ENCODE results near the gene IMPDH2.

IMPDH2 gene

GRCh38 chr3:49057268-49057667 is 28.1 kb upstream of the IMPDH2 start:
- Histone ChIP-seq H3K36me3 (ENCODE audit: low read depth) (peaks cover 69% of the 10 kb centered on the region), H3K27ac (ENCODE audit: poor library complexity, severe bottlenecking) (no peak overlapping the region), H3K4me1 (ENCODE audit: insufficient read depth, poor library complexity, severe bottlenecking) (no peaks in the 10 kb centered on the region), H3K27me3 (ENCODE audit: insufficient read depth, poor library complexity, severe bottlenecking) (no peaks in the 10 kb centered on the region), H3K9me3 (ENCODE audit: severe bottlenecking) (no peaks in the 10 kb centered on the region), H3K4me3 (ENCODE audit: severe bottlenecking) (no peak overlapping the region)
- TF ChIP-seq, protein P1, sequence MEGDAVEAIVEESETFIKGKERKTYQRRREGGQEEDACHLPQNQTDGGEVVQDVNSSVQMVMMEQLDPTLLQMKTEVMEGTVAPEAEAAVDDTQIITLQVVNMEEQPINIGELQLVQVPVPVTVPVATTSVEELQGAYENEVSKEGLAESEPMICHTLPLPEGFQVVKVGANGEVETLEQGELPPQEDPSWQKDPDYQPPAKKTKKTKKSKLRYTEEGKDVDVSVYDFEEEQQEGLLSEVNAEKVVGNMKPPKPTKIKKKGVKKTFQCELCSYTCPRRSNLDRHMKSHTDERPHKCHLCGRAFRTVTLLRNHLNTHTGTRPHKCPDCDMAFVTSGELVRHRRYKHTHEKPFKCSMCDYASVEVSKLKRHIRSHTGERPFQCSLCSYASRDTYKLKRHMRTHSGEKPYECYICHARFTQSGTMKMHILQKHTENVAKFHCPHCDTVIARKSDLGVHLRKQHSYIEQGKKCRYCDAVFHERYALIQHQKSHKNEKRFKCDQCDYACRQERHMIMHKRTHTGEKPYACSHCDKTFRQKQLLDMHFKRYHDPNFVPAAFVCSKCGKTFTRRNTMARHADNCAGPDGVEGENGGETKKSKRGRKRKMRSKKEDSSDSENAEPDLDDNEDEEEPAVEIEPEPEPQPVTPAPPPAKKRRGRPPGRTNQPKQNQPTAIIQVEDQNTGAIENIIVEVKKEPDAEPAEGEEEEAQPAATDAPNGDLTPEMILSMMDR (IDR thresholded peaks at IDR 0.05; ENCODE audit: poor library complexity, severe bottlenecking) = no peak
- ATAC-seq (ENCODE audit: low read depth) = no peak
- DNase-seq (ENCODE audit: low spot score) = no peak

GRCh38 chr3:49054344-49054862 is 25.2 kb upstream of the IMPDH2 start:
- DNase-seq (ENCODE audit: low spot score) (no peak), ATAC-seq (ENCODE audit: low read depth) (no peak)
- TF ChIP-seq, protein P1 (IDR thresholded peaks at IDR 0.05; ENCODE audit: poor library complexity, severe bottlenecking) = no peak
- Histone ChIP-seq H3K27ac (ENCODE audit: poor library complexity, severe bottlenecking) (no peak overlapping the region), H3K36me3 (ENCODE audit: low read depth) (peaks cover 71% of the 10 kb centered on the region), H3K9me3 (ENCODE audit: severe bottlenecking) (no peaks in the 10 kb centered on the region), H3K4me1 (ENCODE audit: insufficient read depth, poor library complexity, severe bottlenecking) (no peaks in the 10 kb centered on the region), H3K4me3 (ENCODE audit: severe bottlenecking) (no peak overlapping the region), H3K27me3 (ENCODE audit: insufficient read depth, poor library complexity, severe bottlenecking) (no peaks in the 10 kb centered on the region)

GRCh38 chr3:49053543-49053942 is 24.3 kb upstream of the IMPDH2 start:
- TF ChIP-seq, protein P1 (IDR thresholded peaks at IDR 0.05; ENCODE audit: poor library complexity, severe bottlenecking) = no peak
- peaks cover 75% of the 10 kb centered on the region for H3K36me3 ChIP-seq (ENCODE audit: low read depth)
- no peaks in the 10 kb centered on the region for H3K4me1 ChIP-seq (ENCODE audit: insufficient read depth, poor library complexity, severe bottlenecking)
- H3K4me3 ChIP-seq (ENCODE audit: severe bottlenecking) = no peak overlapping the region
- H3K9me3 ChIP-seq (ENCODE audit: severe bottlenecking) = no peaks in the 10 kb centered on the region
- no peaks in the 10 kb centered on the region for H3K27me3 ChIP-seq (ENCODE audit: insufficient read depth, poor library complexity, severe bottlenecking)
- ATAC-seq (ENCODE audit: low read depth) (no peak), DNase-seq (ENCODE audit: low spot score) (no peak)
- no peak overlapping the region for H3K27ac ChIP-seq (ENCODE audit: poor library complexity, severe bottlenecking)

- H3K4me1 ChIP-seq (ENCODE audit: insufficient read depth, poor library complexity, severe bottlenecking) = no peaks in the 10 kb centered on the region
- ATAC-seq (ENCODE audit: low read depth) (no peak), DNase-seq (ENCODE audit: low spot score) (no peak)
- no peaks in the 10 kb centered on the region for H3K9me3 ChIP-seq (ENCODE audit: severe bottlenecking)
- H3K36me3 ChIP-seq (ENCODE audit: low read depth) = peaks cover 74% of the 10 kb centered on the region
- H3K27ac ChIP-seq (ENCODE audit: poor library complexity, severe bottlenecking) = no peak overlapping the region
- TF ChIP-seq, protein P1 (IDR thresholded peaks at IDR 0.05; ENCODE audit: poor library complexity, severe bottlenecking) = no peak
- no peak overlapping the region for H3K4me3 ChIP-seq (ENCODE audit: severe bottlenecking)
- H3K27me3 ChIP-seq (ENCODE audit: insufficient read depth, poor library complexity, severe bottlenecking) = no peaks in the 10 kb centered on the region
Observed at GRCh38 chr3:49035281-49035680, 6.1 kb upstream of the IMPDH2 start.

DNA sequence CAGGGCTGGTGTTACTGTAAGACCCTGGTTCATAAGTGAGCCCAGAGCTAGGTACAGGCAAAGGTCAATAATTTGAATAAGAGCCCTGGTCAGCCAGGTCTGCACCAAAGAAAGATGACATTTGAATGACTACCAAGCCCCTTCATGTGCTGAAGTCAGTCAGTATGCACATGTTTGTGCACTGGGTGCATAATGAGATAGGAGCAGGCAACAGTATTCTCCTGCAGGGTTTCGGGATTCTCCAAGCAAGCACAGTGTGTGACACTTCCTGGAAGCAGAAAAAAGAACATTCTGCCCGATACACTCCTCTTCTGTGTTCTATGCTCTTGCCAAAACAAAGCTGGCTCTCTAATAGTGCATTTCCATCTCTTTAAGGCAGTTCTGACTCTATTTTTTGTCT is 5.5 kb upstream of the IMPDH2 start:
- TF ChIP-seq, protein P1 (IDR thresholded peaks at IDR 0.05; ENCODE audit: poor library complexity, severe bottlenecking) = no peak
- Histone ChIP-seq H3K36me3 (ENCODE audit: low read depth) (peaks cover 77% of the 10 kb centered on the region), H3K9me3 (ENCODE audit: severe bottlenecking) (no peaks in the 10 kb centered on the region), H3K27me3 (ENCODE audit: insufficient read depth, poor library complexity, severe bottlenecking) (no peaks in the 10 kb centered on the region), H3K4me1 (ENCODE audit: insufficient read depth, poor library complexity, severe bottlenecking) (no peaks in the 10 kb centered on the region), H3K27ac (ENCODE audit: poor library complexity, severe bottlenecking) (no peak overlapping the region), H3K4me3 (ENCODE audit: severe bottlenecking) (no peak overlapping the region)
- DNase-seq (ENCODE audit: low spot score) = no peak
- no peak for ATAC-seq (ENCODE audit: low read depth)

All from RWPE2 (cell line).